Measurements from ENCODE around the gene COL8A1. TPM values are rescaled to one million over a fixed set of nuclear protein-coding genes. Genes with fewer than 3 reads are reported as not detected.

Gene COL8A1
- total RNA-seq, 1 donor from 2014 or later, result 123 TPM

- no peaks in the 10 kb centered on the region for H3K27me3 Mint-ChIP-seq (ENCODE audit: low read depth, unreplicated experiment)
- H3K27me3 ChIP-seq (ENCODE audit: insufficient read depth, low read length), result no peaks in the 10 kb centered on the region
- peak overlapping the region; percentile 89 for H3K27ac Mint-ChIP-seq (ENCODE audit: unreplicated experiment)
These were observed 1.4 kb upstream of the COL8A1 start for GRCh38 chr3:99637016-99637367.

GRCh38 chr3:99637368-99638111 is 854 bp upstream of the COL8A1 start:
- peaks cover 38% of the 10 kb centered on the region for H3K4me1 ChIP-seq (ENCODE audit: insufficient read depth, low read length)
- H3K9me3 ChIP-seq (ENCODE audit: insufficient read depth, low read depth, low read length), result no peaks in the 10 kb centered on the region
- no peaks in the 10 kb centered on the region for H3K36me3 Mint-ChIP-seq (ENCODE audit: low read depth, unreplicated experiment)
- peak overlapping the region; percentile 84 for H3K27ac Mint-ChIP-seq (ENCODE audit: unreplicated experiment)
- TF ChIP-seq EZH2 (IDR thresholded peaks at IDR 0.05; ENCODE audit: insufficient read depth, low read length), result no peak
- TF ChIP-seq, protein P1, sequence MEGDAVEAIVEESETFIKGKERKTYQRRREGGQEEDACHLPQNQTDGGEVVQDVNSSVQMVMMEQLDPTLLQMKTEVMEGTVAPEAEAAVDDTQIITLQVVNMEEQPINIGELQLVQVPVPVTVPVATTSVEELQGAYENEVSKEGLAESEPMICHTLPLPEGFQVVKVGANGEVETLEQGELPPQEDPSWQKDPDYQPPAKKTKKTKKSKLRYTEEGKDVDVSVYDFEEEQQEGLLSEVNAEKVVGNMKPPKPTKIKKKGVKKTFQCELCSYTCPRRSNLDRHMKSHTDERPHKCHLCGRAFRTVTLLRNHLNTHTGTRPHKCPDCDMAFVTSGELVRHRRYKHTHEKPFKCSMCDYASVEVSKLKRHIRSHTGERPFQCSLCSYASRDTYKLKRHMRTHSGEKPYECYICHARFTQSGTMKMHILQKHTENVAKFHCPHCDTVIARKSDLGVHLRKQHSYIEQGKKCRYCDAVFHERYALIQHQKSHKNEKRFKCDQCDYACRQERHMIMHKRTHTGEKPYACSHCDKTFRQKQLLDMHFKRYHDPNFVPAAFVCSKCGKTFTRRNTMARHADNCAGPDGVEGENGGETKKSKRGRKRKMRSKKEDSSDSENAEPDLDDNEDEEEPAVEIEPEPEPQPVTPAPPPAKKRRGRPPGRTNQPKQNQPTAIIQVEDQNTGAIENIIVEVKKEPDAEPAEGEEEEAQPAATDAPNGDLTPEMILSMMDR (IDR thresholded peaks at IDR 0.05; ENCODE audit: insufficient read depth, low read depth, low read length), result no peak
- H3K9me3 Mint-ChIP-seq (ENCODE audit: unreplicated experiment), result no peaks in the 10 kb centered on the region
- peak overlapping the region; percentile 98 for H3K27ac ChIP-seq (ENCODE audit: low read depth, low read length)
- H3K9ac ChIP-seq (ENCODE audit: low read length), result peak overlapping the region; percentile 98
- peak; percentile 87 for FAIRE-seq
- H4K20me1 ChIP-seq (ENCODE audit: insufficient read depth, low read length), result no peaks in the 10 kb centered on the region
- peaks cover 49% of the 10 kb centered on the region for H3K79me2 ChIP-seq (ENCODE audit: insufficient read depth, low read length)
- H3K36me3 ChIP-seq (ENCODE audit: insufficient read depth, low read length), result no peaks in the 10 kb centered on the region
- no peaks in the 10 kb centered on the region for H3K27me3 Mint-ChIP-seq (ENCODE audit: low read depth, unreplicated experiment)
- peaks cover 51% of the 10 kb centered on the region for H3K4me1 Mint-ChIP-seq (ENCODE audit: low read depth, unreplicated experiment)
- peak overlapping the region; percentile 93 for H3K4me3 ChIP-seq (ENCODE audit: insufficient read depth, low read depth, low read length)
- peak; percentile 88 for DNase-seq (ENCODE audit: low read depth)
- peak overlapping the region; percentile 93 for H3K4me3 Mint-ChIP-seq (ENCODE audit: unreplicated experiment)
- no peaks in the 10 kb centered on the region for H3K27me3 ChIP-seq (ENCODE audit: insufficient read depth, low read length)
- peak overlapping the region; percentile 99 for H3K4me2 ChIP-seq (ENCODE audit: low read length)
- H2AFZ ChIP-seq (ENCODE audit: low read depth, low read length), result peak overlapping the region; percentile 7

More at GRCh38 chr3:99637016-99637367, 1.4 kb upstream of the COL8A1 start:
- H3K79me2 ChIP-seq (ENCODE audit: insufficient read depth, low read length), result peaks cover 43% of the 10 kb centered on the region
- peaks cover 46% of the 10 kb centered on the region for H3K4me1 Mint-ChIP-seq (ENCODE audit: low read depth, unreplicated experiment)
- H3K9ac ChIP-seq (ENCODE audit: low read length), result peak overlapping the region; percentile 98
- H3K36me3 ChIP-seq (ENCODE audit: insufficient read depth, low read length), result no peaks in the 10 kb centered on the region
- H4K20me1 ChIP-seq (ENCODE audit: insufficient read depth, low read length), result no peaks in the 10 kb centered on the region
- TF ChIP-seq, protein P1 (IDR thresholded peaks at IDR 0.05; ENCODE audit: insufficient read depth, low read depth, low read length), result no peak
- no peak for TF ChIP-seq EZH2 (IDR thresholded peaks at IDR 0.05; ENCODE audit: insufficient read depth, low read length)
- FAIRE-seq (no peak), DNase-seq (ENCODE audit: low read depth) (no peak)
- H3K4me3 ChIP-seq (ENCODE audit: insufficient read depth, low read depth, low read length), result peak overlapping the region; percentile 93
- no peaks in the 10 kb centered on the region for H3K36me3 Mint-ChIP-seq (ENCODE audit: low read depth, unreplicated experiment)
- no peaks in the 10 kb centered on the region for H3K9me3 Mint-ChIP-seq (ENCODE audit: unreplicated experiment)
- peaks cover 38% of the 10 kb centered on the region for H3K4me1 ChIP-seq (ENCODE audit: insufficient read depth, low read length)
- peak overlapping the region; percentile 93 for H3K4me3 Mint-ChIP-seq (ENCODE audit: unreplicated experiment)
- H2AFZ ChIP-seq (ENCODE audit: low read depth, low read length), result peak overlapping the region; percentile 38
- peak overlapping the region; percentile 99 for H3K4me2 ChIP-seq (ENCODE audit: low read length)
- H3K9me3 ChIP-seq (ENCODE audit: insufficient read depth, low read depth, low read length), result no peaks in the 10 kb centered on the region
- peak overlapping the region; percentile 98 for H3K27ac ChIP-seq (ENCODE audit: low read depth, low read length)

DNA sequence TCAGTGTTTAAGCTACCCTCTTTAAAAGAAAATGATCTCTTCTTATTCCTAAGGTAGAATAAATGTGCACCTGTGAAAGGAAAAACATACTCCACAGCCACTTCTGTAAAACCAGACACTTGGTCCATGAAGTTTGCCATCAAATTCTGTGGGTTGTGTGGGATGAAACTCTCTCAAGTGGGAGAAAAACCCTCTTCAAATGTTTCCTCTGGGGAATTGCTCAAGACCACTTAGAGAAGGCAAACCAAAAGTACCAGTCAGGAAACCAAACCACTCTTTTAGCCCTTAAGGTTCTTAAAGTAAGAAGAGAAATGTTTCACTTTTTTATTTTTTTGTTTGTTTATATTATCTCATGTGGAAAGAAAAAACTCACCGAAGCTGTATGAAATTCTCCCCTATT is 1.2 kb downstream of the COL8A1 start:
- DNase-seq (ENCODE audit: low read depth), result no peak
- Histone ChIP-seq H3K9me3 (ENCODE audit: insufficient read depth, low read depth, low read length) (no peaks in the 10 kb centered on the region), H3K27me3 (ENCODE audit: insufficient read depth, low read length) (no peaks in the 10 kb centered on the region), H3K4me1 (ENCODE audit: insufficient read depth, low read length) (peaks cover 28% of the 10 kb centered on the region), H4K20me1 (ENCODE audit: insufficient read depth, low read length) (no peaks in the 10 kb centered on the region), H3K27ac (ENCODE audit: low read depth, low read length) (peak overlapping the region; percentile 98), H3K4me3 (ENCODE audit: insufficient read depth, low read depth, low read length) (peak overlapping the region; percentile 93), H3K36me3 (ENCODE audit: insufficient read depth, low read length) (peaks cover 5% of the 10 kb centered on the region), H2AFZ (ENCODE audit: low read depth, low read length) (no peak overlapping the region), H3K9ac (ENCODE audit: low read length) (peak overlapping the region; percentile 98), H3K4me2 (ENCODE audit: low read length) (peak overlapping the region; percentile 99), H3K79me2 (ENCODE audit: insufficient read depth, low read length) (peaks cover 69% of the 10 kb centered on the region)
- Mint-ChIP-seq H3K9me3 (ENCODE audit: unreplicated experiment) (no peaks in the 10 kb centered on the region), H3K27me3 (ENCODE audit: low read depth, unreplicated experiment) (no peaks in the 10 kb centered on the region), H3K36me3 (ENCODE audit: low read depth, unreplicated experiment) (no peaks in the 10 kb centered on the region), H3K27ac (ENCODE audit: unreplicated experiment) (no peak overlapping the region), H3K4me3 (ENCODE audit: unreplicated experiment) (peak overlapping the region; percentile 93), H3K4me1 (ENCODE audit: low read depth, unreplicated experiment) (peaks cover 48% of the 10 kb centered on the region)
- FAIRE-seq, result peak; percentile 32
- TF ChIP-seq, protein P1 (IDR thresholded peaks at IDR 0.05; ENCODE audit: insufficient read depth, low read depth, low read length), result no peak
- TF ChIP-seq EZH2 (IDR thresholded peaks at IDR 0.05; ENCODE audit: insufficient read depth, low read length), result no peak
